ENCODE data around the gene NOL4. TPM values are rescaled to one million over a fixed set of nuclear protein-coding genes. Genes with fewer than 3 reads are reported as not detected.

The NOL4 gene
- total and polyA plus RNA-seq, 2 of the 8 experiments (the other 6 are each of a cell fraction or from before 2014, with no cell fraction given): 0.18 to 2.6 TPM

GRCh38 chr18:34223164-34223892 is 1.4 kb downstream of the NOL4 start:
- H3K79me1 ChIP-seq (ENCODE audit: low read depth, low read length): no peaks in the 10 kb centered on the region
- no peak overlapping the region for H4K91ac ChIP-seq (replicated peaks; ENCODE audit: insufficient read length, low read length)
- H3K27ac ChIP-seq (ENCODE audit: low read depth, low read length): no peak overlapping the region
- CTCF ChIA-PET (ENCODE audit: partially characterized antibody): interaction anchor here (0.7 to 2.9 kb wide), 7 partner anchors 24 to 101 kb away, joined by 3 to 19 read pairs (median 3); no protein-coding TSS in a partner anchor
- no peaks in the 10 kb centered on the region for H3K9me3 ChIP-seq (ENCODE audit: insufficient read depth in 2 of 2, low read depth in 1 of 2, low read length in 1 of 2)
- H2AK5ac ChIP-seq (ENCODE audit: low read depth, low read length): no peak overlapping the region
- no peak overlapping the region for H3K23ac ChIP-seq (ENCODE audit: insufficient read length)
- DNase-seq (ENCODE audit: low read depth in 1 of 2, low spot score in 2 of 2) (peak in 1 of 2 experiments; percentile 82), FAIRE-seq (no peak)
- H2BK20ac ChIP-seq (ENCODE audit: low read length): no peak overlapping the region
- no peak overlapping the region for H3K56ac ChIP-seq (replicated peaks; ENCODE audit: insufficient read length, low read depth, low read length)
- no peaks in the 10 kb centered on the region for H3K79me2 ChIP-seq (ENCODE audit: control insufficient read depth in 1 of 2, insufficient read depth in 2 of 2, low read length in 2 of 2)
- H3K4me3 ChIP-seq (ENCODE audit: extremely low read depth in 1 of 4, insufficient read depth in 2 of 4, low read depth in 3 of 4, low read length in 4 of 4): peak overlapping the region; percentile 49 to 73 (median 62)
- peaks cover 25% of the 10 kb centered on the region for H3K23me2 ChIP-seq (ENCODE audit: low read depth, low read length)
- WGBS, 2 experiments (ENCODE audit: extremely low coverage in 1 of 2, insufficient coverage in 1 of 2, insufficient read length in 1 of 2, insufficient replicate concordance in 2 of 2, low coverage in 1 of 2, low lambda C conversion rate in 2 of 2, missing lambda C conversion rate in 1 of 2): 2% methylated on average over 35 of the region's 51 CpGs; no CpG with 5 or more reads in 1 of the 2 experiments
- H3K9ac ChIP-seq (replicated peaks in 1 of 4; ENCODE audit: extremely low read depth in 1 of 4, low read depth in 3 of 4, low read length in 3 of 4): peak overlapping the region in 3 of 4 experiments; percentile 16 to 40 (median 31); a peak in 2 of 7 replicates
- no peak overlapping the region for H2BK120ac ChIP-seq (replicated peaks; ENCODE audit: low read depth, low read length)
- peak overlapping the region; percentile 79 to 100 for H3K4me2 ChIP-seq (ENCODE audit: insufficient read depth in 1 of 2, low read depth in 2 of 2, low read length in 2 of 2)
- POLR2A ChIA-PET (ENCODE audit: partially characterized antibody): no interaction called here
- H2BK15ac ChIP-seq (ENCODE audit: low read length): no peak overlapping the region
- peak overlapping the region; percentile 51; the same call in 1 of the 2 replicates for H3K18ac ChIP-seq (ENCODE audit: extremely low read depth, low read length)
- 0 out of 2 replicates have a peak overlapping the region, but pooled peaks have one; percentile 7 for H2BK5ac ChIP-seq (ENCODE audit: low read depth, low read length)
- H3K4ac ChIP-seq (replicated peaks; ENCODE audit: insufficient read length, low read depth, low read length): no peak overlapping the region
- H2BK12ac ChIP-seq (ENCODE audit: low read depth, low read length): no peak overlapping the region; the same call in 1 of the 2 replicates
- peaks cover 8 to 41% (median 26%) of the 10 kb centered on the region in 4 experiments; a peak in 6 of 7 replicates for H3K27me3 ChIP-seq (replicated peaks in 1 of 4; ENCODE audit: control insufficient read depth in 3 of 4, extremely low read depth in 1 of 4, insufficient read depth in 3 of 4, low read length in 3 of 4)
- H4K5ac ChIP-seq (ENCODE audit: insufficient read length, low read depth, low read length): no peak overlapping the region
- H3K14ac ChIP-seq (ENCODE audit: insufficient read length): no peak overlapping the region
- H4K20me1 ChIP-seq (replicated peaks in 1 of 2; ENCODE audit: control insufficient read depth in 1 of 2, insufficient read depth in 2 of 2, low read length in 2 of 2): no peaks in the 10 kb centered on the region
- H3K4me1 ChIP-seq (replicated peaks in 1 of 4; ENCODE audit: control insufficient read depth in 3 of 4, insufficient read depth in 4 of 4, low read length in 3 of 4): peaks cover 3 to 6% (median 4%) of the 10 kb centered on the region in 4 experiments; a peak in 6 of 7 replicates
- no peaks in the 10 kb centered on the region for H3K36me3 ChIP-seq (ENCODE audit: control insufficient read depth in 2 of 4, insufficient read depth in 4 of 4, low read length in 3 of 4)
- peak overlapping the region; percentile 57; the same call in 1 of the 2 replicates for H4K8ac ChIP-seq (ENCODE audit: extremely low read depth, insufficient read depth, low read length)
- H2AFZ ChIP-seq (ENCODE audit: low read length): peak overlapping the region; percentile 82
- TF ChIP-seq CREB1 (IDR thresholded peaks at IDR 0.05): 0 out of 2 replicates have a peak, but pooled peaks have one; percentile 3
- TF ChIP-seq CHD1 (IDR thresholded peaks at IDR 0.05; ENCODE audit: low read depth, low read length): no peak
- TF ChIP-seq ZNF274 (IDR thresholded peaks at IDR 0.05; ENCODE audit: borderline replicate concordance, extremely low read depth, low read length): no peak
- TF ChIP-seq FOSL1 (IDR thresholded peaks at IDR 0.05; ENCODE audit: insufficient read depth, low read depth, low read length): no peak
- TF ChIP-seq E2F6 (IDR thresholded peaks at IDR 0.05): peak; percentile 98
- TF ChIP-seq ASH2L (IDR thresholded peaks at IDR 0.05; ENCODE audit: low read length): no peak
- TF ChIP-seq EZH2 (IDR thresholded peaks at IDR 0.05; ENCODE audit: low read depth, low read length, severe bottlenecking): peak; percentile 13
- TF ChIP-seq POU5F1 (IDR thresholded peaks at IDR 0.05; ENCODE audit: low read depth, low read length): no peak
- 0 out of 2 replicates have a peak, but pooled peaks have one; percentile 50 for TF ChIP-seq RBBP5 (IDR thresholded peaks at IDR 0.05; ENCODE audit: borderline replicate concordance, low read depth, low read length)
- TF ChIP-seq KDM4A (IDR thresholded peaks at IDR 0.05; ENCODE audit: low read depth, low read length, severe bottlenecking): peak; percentile 79
- TF ChIP-seq SUZ12 (IDR thresholded peaks at IDR 0.05; ENCODE audit: low read length): peak; percentile 26
